Activated CD4-positive, alpha-beta memory T cell treated with anti-CD3 and anti-CD28 coated beads, Interleukin-2, amount 10 ng/mL, durations not matched to agents 7 days and 5 days (primary cell): ENCODE data around the gene ACER2. TPM values are rescaled to one million over a fixed set of nuclear protein-coding genes. Genes with fewer than 3 reads are reported as not detected.

Source experiments
- CTCF ChIA-PET: fragments of 350-600 bp; sonication (Branson Sonifier 250); formaldehyde crosslinking; loops from one replicate; lab custom pipeline; 2021; ENCODE audit warnings: antibody characterized with exemption, inconsistent platforms; lab: Charles Lee
- POLR2A ChIA-PET: fragments of 350-600 bp; sonication (Branson Sonifier 250); formaldehyde crosslinking; loops from one replicate; lab custom pipeline; 2021; ENCODE audit warnings: antibody characterized with exemption; lab: Charles Lee
- DNase-seq: peaks from one replicate; pipeline ENCODE4 v3.0.0-alpha.2; 2020
- H3K27ac Mint-ChIP-seq: one replicate; pipeline ENCODE4 v1.8.0; 2021; ENCODE audit warnings: mild to moderate bottlenecking, mixed read lengths
- H3K27me3 Mint-ChIP-seq: one replicate; pipeline ENCODE4 v1.8.0; 2021; ENCODE audit warnings: mixed read lengths
- H3K36me3 Mint-ChIP-seq: one replicate; pipeline ENCODE4 v1.8.0; 2021; ENCODE audit warnings: low read depth, mixed read lengths
- H3K4me1 Mint-ChIP-seq: one replicate; pipeline ENCODE4 v1.8.0; 2021; ENCODE audit warnings: mixed read lengths
- H3K4me3 Mint-ChIP-seq: one replicate; pipeline ENCODE4 v1.8.0; 2021; ENCODE audit warnings: mild to moderate bottlenecking, mixed read lengths
- H3K9me3 Mint-ChIP-seq: one replicate; pipeline ENCODE4 v1.8.0; 2021; ENCODE audit warnings: mixed read lengths
- total RNA-seq, 2 experiments: library from RNA; stranded (reverse); gene quantifications; one replicate each; pipeline ENCODE4 v1.2.3, GENCODE V29; 2021

Gene ACER2
- total RNA-seq, 2 experiments from 2014 or later: 3.2 to 3.3 TPM

DNA sequence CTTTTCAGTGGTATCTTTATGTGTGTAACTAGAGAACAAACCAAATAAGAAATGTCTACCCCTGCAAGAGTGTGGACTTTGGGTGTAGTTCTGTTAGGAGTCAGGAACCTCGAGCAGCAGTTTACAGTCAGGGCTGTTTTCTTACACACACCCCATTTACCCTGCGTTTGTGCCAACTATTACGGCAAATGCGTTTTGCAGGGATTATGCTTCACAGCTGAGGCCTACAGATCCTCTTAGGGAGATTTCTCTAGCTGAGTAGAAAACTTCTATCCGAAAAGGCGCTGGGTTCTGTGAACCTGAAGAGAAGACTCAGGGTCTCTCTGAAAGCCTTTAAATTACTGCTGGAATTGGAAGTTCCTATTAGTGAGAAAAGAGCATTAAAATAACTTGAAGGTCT, 51.4 kb downstream of the ACER2 start:
- no peaks in the 10 kb centered on the region for H3K9me3 Mint-ChIP-seq
- H3K27me3 Mint-ChIP-seq: no peaks in the 10 kb centered on the region
- no peak for DNase-seq
- ChIA-PET CTCF (interaction anchor here (1.6 kb wide), 1 partner anchor 20 kb away, joined by 4 read pairs; no protein-coding TSS in a partner anchor), POLR2A (no interaction called here)
- peaks cover 25% of the 10 kb centered on the region for H3K4me1 Mint-ChIP-seq
- H3K36me3 Mint-ChIP-seq: no peaks in the 10 kb centered on the region
- H3K4me3 Mint-ChIP-seq: no peak overlapping the region
- H3K27ac Mint-ChIP-seq: no peak overlapping the region

DNA sequence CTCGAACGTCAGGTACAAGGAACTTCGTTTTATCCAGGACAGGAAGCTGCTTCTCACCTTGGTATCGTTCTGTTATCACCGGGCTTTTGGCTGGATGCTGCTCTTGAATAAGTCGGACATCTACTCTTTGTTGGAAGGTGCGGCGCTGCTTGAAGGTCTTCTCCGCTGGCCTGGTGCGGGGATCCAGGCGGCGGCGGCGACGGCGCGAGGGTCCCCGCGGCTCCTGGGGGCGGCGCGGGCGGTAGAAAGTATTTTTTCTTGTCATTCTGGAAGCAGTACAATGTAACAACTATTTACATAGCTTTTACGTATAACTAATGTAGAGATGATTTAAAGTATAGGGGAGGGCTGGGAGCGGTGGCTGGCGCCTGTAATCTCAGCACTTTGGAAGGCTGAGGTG, 52.3 kb downstream of the ACER2 start:
- Mint-ChIP-seq H3K36me3 (no peaks in the 10 kb centered on the region), H3K27ac (no peak overlapping the region), H3K4me3 (no peak overlapping the region), H3K9me3 (no peaks in the 10 kb centered on the region), H3K4me1 (peaks cover 26% of the 10 kb centered on the region), H3K27me3 (no peaks in the 10 kb centered on the region)
- no peak for DNase-seq
- ChIA-PET POLR2A (no interaction called here), CTCF (interaction anchor here (0.6 to 1.6 kb wide), 4 partner anchors 10 to 416 kb away, joined by 3 to 4 read pairs (median 3); no protein-coding TSS in a partner anchor)

DNA sequence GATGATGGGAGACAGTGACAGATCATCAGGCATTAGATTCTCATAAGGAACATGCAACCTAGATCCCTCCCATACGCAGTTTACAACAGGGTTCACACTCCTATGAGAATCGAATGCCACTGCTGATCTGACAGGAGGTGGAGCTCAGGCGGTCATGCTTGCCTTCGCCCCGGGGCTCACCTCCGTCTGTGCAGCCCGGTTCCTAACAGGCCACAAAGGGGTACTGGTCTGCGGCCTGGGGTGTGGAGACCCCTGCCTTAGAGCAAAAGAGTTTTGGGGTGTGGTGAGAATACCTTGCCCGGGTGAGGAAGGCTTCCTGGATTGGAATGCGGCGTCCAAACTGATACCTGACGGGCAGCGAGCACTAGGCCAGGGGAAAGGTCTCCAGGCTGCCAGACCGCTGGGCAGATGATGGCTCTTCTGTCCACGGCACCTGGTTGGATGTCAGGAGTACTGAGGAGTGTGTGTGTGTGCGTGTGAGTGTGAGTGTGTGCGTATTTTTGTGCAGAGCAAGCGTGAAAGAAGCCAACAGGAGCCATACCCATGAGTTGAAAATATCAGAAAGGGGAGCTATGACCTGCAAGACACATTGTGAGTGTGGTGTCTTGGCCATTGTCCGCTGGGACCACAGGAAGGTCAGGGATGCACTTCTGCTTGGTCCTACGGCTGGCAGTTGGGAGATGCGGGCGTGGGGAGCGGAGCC, 55.4 kb downstream of the ACER2 start:
- Mint-ChIP-seq H3K4me1 (peaks cover 15% of the 10 kb centered on the region), H3K27me3 (no peaks in the 10 kb centered on the region), H3K4me3 (peak overlapping the region; percentile 72), H3K9me3 (no peaks in the 10 kb centered on the region), H3K36me3 (no peaks in the 10 kb centered on the region), H3K27ac (no peak overlapping the region)
- POLR2A ChIA-PET: interaction anchor here (1.0 to 1.8 kb wide), 6 partner anchors 9 to 1632 kb away, joined by 3 to 5 read pairs (median 4); partner anchors contain the start of genes RPS6 and RRAGA
- CTCF ChIA-PET: interaction anchor here (0.6 to 3.6 kb wide), 57 partner anchors 9 to 857 kb away, joined by 3 to 52 read pairs (median 4); partner anchors contain the start of genes RPS6 and RRAGA
- DNase-seq: no peak

DNA sequence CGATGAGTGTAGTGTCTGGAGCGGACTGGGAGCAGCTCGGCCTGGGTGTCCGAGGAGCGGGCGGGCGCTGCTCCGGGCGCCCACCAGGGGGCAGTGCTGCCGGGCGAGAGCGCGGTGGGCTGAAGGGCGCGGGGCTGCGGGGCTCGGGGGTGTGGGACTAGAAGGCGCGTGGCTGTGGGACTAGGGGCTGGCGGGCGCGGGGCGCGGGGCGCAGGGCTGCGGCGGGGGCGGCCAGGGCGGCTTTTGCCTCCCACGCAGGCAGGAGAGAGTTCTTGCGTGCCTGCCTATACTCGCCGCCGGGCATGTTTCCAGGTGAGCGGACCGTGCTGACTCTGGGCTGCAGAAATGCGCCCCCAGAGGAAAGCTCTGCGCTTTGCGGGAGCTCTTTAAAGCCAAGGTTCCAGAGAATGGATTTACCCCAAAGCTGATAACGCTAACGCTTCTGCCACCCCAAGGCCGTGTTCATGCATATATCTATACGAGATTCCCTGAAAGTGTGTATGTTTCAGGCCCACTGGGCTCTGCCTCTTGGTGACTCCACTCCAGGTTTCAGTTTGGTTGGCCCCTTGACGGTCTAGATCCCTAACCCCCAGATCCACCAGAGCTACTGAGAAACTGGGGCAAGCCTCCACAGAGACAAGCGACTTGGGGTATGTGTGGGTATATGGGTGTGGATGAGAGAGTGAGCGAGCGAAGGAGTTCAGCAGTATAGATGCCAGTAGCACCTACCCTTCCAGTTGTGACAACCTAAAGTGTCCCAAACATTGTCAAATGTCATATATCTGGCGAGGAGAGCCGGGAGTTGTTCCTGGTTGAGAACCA, 56.2 kb downstream of the ACER2 start:
- no peaks in the 10 kb centered on the region for H3K27me3 Mint-ChIP-seq
- POLR2A ChIA-PET: interaction anchor here (0.7 to 1.8 kb wide), 7 partner anchors 8 to 1631 kb away, joined by 3 to 5 read pairs (median 3); partner anchors contain the start of genes RPS6 and RRAGA

DNA sequence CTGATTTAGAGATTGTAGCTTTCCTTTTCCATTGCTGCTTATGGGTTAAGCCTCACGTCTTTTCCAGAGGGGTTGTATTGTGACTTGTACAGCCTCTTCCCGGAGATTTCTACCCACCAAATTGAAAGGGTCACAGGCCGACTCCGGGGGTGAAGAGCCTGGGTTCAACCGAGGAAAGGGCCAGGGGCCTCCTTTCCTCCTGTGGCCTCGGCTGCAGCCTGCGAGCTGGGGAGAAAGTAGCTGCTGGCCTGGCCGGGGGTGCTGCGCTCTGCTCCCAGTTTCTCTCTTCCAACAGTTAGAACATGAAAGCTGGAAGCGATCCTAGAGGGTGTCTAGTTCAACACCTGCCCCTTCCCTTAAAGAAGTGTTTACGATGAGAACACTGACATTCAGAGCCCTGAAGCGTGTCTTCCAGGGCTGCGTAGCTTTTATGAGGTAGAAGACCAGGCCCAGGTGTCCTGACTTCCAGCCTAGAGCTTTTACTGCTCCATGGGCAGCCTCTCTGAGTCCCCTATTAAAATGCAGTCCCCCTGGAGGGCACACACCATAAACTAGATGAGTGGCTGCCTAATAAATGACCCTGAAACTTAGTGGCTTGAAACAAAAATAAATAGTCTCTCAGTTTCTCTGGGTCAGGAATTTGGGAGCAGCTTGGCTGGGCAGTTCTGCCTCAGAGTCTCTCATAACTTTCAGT, 56.9 kb downstream of the ACER2 start:
- DNase-seq: no peak
- no peaks in the 10 kb centered on the region for H3K27me3 Mint-ChIP-seq
- peaks cover 24% of the 10 kb centered on the region for H3K4me1 Mint-ChIP-seq
- no peaks in the 10 kb centered on the region for H3K9me3 Mint-ChIP-seq
- CTCF ChIA-PET: interaction anchor here (0.6 to 3.6 kb wide), 64 partner anchors 10 to 855 kb away, joined by 3 to 52 read pairs (median 4); partner anchors contain the start of genes ACER2, DENND4C, RPS6 and RRAGA
- H3K27ac Mint-ChIP-seq: no peak overlapping the region
- POLR2A ChIA-PET: interaction anchor here (0.7 to 1.8 kb wide), 5 partner anchors 25 to 417 kb away, joined by 3 to 5 read pairs (median 4); partner anchors contain the start of genes RPS6 and RRAGA
- H3K4me3 Mint-ChIP-seq: peak overlapping the region; percentile 72
- H3K36me3 Mint-ChIP-seq: no peaks in the 10 kb centered on the region

More for the DNA sequence above, 56.2 kb downstream of the ACER2 start:
- Mint-ChIP-seq H3K27ac (no peak overlapping the region), H3K36me3 (no peaks in the 10 kb centered on the region), H3K4me3 (peak overlapping the region; percentile 72), H3K9me3 (no peaks in the 10 kb centered on the region), H3K4me1 (peaks cover 21% of the 10 kb centered on the region)
- peak; percentile 66 for DNase-seq
- CTCF ChIA-PET: interaction anchor here (0.6 to 3.6 kb wide), 77 partner anchors 8 to 856 kb away, joined by 3 to 52 read pairs (median 4); partner anchors contain the start of genes ACER2, DENND4C, RPS6 and RRAGA

DNA sequence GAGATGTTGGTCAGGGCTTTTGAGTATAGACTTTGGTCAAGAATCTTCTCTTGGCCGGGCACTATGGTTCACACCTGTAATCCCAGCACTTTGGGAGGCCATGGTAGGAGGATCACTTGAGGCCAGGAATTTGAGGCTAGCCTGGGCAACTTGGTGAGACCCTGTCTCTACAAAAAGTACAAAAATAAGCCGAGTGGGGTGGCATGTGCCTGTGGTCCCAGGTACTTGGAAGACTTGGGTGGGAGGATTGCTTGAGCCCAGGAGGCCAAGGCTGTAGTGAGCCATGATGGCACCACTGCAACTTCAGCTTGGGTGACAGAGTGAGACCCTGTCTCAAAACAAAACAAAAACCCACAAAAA, 57.5 kb downstream of the ACER2 start:
- H3K9me3 Mint-ChIP-seq: no peaks in the 10 kb centered on the region
- H3K36me3 Mint-ChIP-seq: no peaks in the 10 kb centered on the region
- no peak overlapping the region for H3K4me3 Mint-ChIP-seq
- H3K27me3 Mint-ChIP-seq: no peaks in the 10 kb centered on the region
- no peak for DNase-seq
- peaks cover 24% of the 10 kb centered on the region for H3K4me1 Mint-ChIP-seq
- ChIA-PET POLR2A (interaction anchor here (1.6 kb wide), 1 partner anchor 417 kb away, joined by 5 read pairs; the partner anchor contains the start of gene RRAGA), CTCF (interaction anchor here (0.8 to 3.6 kb wide), 7 partner anchors 8 to 57 kb away, joined by 3 to 52 read pairs (median 8); partner anchors contain the start of gene ACER2)
- H3K27ac Mint-ChIP-seq: no peak overlapping the region

DNA sequence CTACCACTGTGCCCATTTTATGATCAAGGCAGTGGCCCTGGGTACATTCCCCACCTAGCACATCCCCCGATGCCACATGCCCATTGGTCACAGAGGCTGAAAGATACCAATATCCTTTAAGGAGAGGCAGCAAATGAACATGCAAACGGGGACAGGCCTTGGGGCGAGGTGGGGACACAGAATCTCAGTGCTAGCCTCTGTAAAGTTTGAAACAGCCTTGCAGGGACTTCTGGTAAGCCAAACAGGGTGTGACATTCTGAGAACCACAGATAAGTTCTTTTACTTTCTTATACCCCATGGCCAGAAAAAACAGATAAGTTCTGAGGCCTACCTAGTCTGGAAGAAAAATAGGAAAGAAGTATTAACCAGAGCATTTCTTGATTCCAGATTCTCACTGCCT, 60.5 kb downstream of the ACER2 start:
- DNase-seq: no peak
- H3K27me3 Mint-ChIP-seq: peaks cover 2% of the 10 kb centered on the region
- H3K9me3 Mint-ChIP-seq: no peaks in the 10 kb centered on the region
- H3K4me3 Mint-ChIP-seq: no peak overlapping the region
- H3K36me3 Mint-ChIP-seq: no peaks in the 10 kb centered on the region
- H3K4me1 Mint-ChIP-seq: peaks cover 31% of the 10 kb centered on the region
- ChIA-PET POLR2A (no interaction called here), CTCF (no interaction called here)
- H3K27ac Mint-ChIP-seq: no peak overlapping the region

DNA sequence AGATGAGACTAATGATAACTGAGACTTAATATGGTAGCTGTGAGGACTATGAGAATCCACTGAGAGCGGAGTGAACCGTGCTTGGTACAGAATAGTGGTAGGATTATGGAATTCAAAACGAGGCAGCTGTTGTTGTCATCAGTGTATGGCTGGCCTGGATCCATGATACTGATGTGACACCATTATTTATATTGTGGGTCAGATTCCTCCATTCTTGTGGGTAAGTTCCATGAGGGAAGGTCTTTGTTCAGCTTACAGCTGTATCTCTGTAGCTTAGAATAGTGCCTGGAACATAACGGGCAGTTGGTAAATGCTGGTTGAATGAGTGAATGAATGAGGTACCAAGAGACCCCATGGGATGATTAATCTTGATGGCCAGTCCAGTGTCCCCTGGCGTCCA, 61.8 kb downstream of the ACER2 start:
- no peak for DNase-seq
- ChIA-PET POLR2A (no interaction called here), CTCF (interaction anchor here (1.0 to 1.1 kb wide), 3 partner anchors 9 to 456 kb away, joined by 3 to 4 read pairs (median 3); no protein-coding TSS in a partner anchor)

DNA sequence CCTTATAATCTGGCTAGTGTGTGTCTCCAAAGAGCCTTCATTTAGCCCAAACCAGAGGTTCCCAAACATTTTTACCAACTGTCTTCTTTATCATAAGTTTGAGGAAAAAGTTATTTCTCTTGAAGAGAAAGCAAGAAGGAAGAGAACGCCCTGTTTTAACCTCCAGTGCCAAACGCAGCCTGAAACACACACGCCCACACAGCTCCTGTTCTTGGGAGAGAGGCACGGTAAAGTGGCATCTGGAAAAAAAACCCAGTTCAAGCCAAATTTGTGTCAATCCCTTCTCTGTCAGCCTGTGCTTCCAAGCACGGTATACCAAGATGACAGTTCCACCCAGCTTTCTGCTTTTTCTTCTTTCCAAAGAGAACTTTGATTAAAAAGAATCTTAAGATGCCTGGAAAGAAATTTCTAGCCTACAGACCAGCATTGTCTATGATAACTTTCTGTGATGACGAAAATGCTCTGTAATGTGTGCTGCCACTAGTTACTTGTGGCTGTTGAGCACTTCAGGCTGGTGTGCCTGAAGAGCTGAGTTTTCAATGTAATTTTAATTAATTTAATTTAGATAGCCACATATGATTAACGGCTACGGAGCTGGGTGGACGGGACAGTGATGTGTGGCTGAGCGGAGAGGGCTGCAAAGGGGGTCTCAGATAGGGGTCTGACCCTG, 62.3 kb downstream of the ACER2 start:
- DNase-seq: no peak
- Mint-ChIP-seq H3K27me3 (peaks cover 2% of the 10 kb centered on the region), H3K9me3 (no peaks in the 10 kb centered on the region), H3K4me3 (no peak overlapping the region), H3K36me3 (no peaks in the 10 kb centered on the region), H3K27ac (no peak overlapping the region), H3K4me1 (peaks cover 23% of the 10 kb centered on the region)
- CTCF ChIA-PET: interaction anchor here (0.8 to 1.1 kb wide), 3 partner anchors 10 to 456 kb away, joined by 3 read pairs; no protein-coding TSS in a partner anchor
- POLR2A ChIA-PET: no interaction called here

More for the DNA sequence above, 61.8 kb downstream of the ACER2 start:
- peaks cover 2% of the 10 kb centered on the region for H3K27me3 Mint-ChIP-seq
- H3K36me3 Mint-ChIP-seq: no peaks in the 10 kb centered on the region
- no peak overlapping the region for H3K27ac Mint-ChIP-seq
- peaks cover 23% of the 10 kb centered on the region for H3K4me1 Mint-ChIP-seq
- no peak overlapping the region for H3K4me3 Mint-ChIP-seq
- no peaks in the 10 kb centered on the region for H3K9me3 Mint-ChIP-seq

DNA sequence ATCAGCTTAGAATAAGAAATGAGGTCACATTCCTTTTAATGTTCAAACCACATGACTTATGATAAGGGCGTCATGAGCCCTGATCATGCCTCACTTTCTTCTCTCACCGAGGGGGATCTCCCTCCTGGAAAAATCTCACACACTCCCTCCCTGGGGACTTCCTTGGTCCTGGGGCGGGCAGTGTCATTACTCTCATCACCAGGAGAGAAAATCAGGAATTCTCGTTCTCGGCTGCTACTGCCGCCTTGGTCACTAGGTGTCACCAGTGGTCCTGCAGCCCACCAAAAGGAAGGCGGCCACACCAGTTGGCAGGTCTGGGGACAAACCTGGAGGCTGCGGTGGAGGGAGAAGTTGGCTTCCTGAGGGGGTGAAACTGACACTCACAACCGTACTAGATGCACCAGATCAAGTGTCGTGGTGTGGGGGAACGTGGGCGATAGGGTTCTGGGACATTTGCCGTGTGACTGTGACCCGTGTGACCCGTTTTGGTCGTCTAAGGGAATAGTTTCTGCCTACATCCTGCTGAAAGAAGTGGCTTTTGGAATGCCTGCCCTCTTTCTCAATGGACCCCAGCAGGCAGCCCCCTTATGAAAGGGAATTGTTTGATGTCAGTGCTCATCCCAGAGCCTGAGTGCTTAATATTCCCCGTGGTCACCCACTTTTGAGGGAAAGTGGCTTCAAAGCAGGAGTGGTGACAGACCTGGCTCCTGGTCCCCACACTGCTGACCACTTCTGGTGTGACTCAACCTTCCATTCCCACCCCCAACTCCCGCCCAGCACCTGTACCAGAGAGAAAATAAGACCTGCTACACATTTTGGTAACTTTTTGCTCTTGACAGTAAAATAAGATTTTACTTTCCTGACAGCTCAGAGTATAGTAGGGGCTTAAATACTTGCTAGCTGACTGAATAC, 63.2 kb downstream of the ACER2 start:
- peaks cover 2% of the 10 kb centered on the region for H3K27me3 Mint-ChIP-seq
- CTCF ChIA-PET: interaction anchor here (0.8 to 1.2 kb wide), 4 partner anchors 8 to 455 kb away, joined by 3 read pairs; no protein-coding TSS in a partner anchor
- H3K36me3 Mint-ChIP-seq: no peaks in the 10 kb centered on the region
- peak; percentile 50 for DNase-seq
- H3K9me3 Mint-ChIP-seq: no peaks in the 10 kb centered on the region
- H3K27ac Mint-ChIP-seq: no peak overlapping the region
- H3K4me1 Mint-ChIP-seq: peaks cover 23% of the 10 kb centered on the region
- POLR2A ChIA-PET: interaction anchor here (1.1 kb wide), 1 partner anchor 92 kb away, joined by 3 read pairs; the partner anchor contains the start of gene RPS6
- H3K4me3 Mint-ChIP-seq: peak overlapping the region; percentile 31

DNA sequence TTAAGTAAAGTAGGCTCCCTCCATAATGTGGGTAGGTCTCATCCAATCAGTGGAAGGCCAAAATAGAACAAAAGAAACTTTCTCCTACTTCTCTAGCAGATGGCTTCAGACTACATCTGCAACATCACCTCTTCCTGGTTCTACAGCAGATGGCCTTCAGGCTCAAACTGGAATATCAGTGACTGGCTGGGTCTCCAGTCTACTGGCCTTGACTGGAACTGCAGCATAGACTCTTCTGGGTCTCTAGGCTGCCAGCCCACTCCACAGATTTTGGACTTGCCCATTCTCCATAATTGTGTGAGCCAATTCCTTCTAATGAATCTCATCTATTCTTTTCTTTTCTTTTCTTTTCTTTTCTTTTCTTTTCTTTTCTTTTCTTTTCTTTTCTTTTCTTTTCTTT, 64.8 kb downstream of the ACER2 start:
- DNase-seq: no peak
- H3K4me1 Mint-ChIP-seq: peaks cover 23% of the 10 kb centered on the region

More for the DNA sequence above, 64.8 kb downstream of the ACER2 start:
- no peak overlapping the region for H3K27ac Mint-ChIP-seq
- H3K4me3 Mint-ChIP-seq: no peak overlapping the region
- no peaks in the 10 kb centered on the region for H3K9me3 Mint-ChIP-seq
- H3K36me3 Mint-ChIP-seq: no peaks in the 10 kb centered on the region
- ChIA-PET POLR2A (interaction anchor here (1.1 kb wide), 1 partner anchor 9 kb away, joined by 3 read pairs; no protein-coding TSS in a partner anchor), CTCF (interaction anchor here (0.6 to 1.2 kb wide), 3 partner anchors 9 to 348 kb away, joined by 3 to 4 read pairs (median 3); no protein-coding TSS in a partner anchor)
- H3K27me3 Mint-ChIP-seq: peaks cover 2% of the 10 kb centered on the region
